CD4-positive, alpha-beta memory T cell (primary cell): ENCODE data around the gene RNF121. TPM values are rescaled to one million over a fixed set of nuclear protein-coding genes. Genes with fewer than 3 reads are reported as not detected.

Source experiments
- CTCF ChIA-PET: fragments of 350-600 bp; sonication (Branson Sonifier 250); formaldehyde crosslinking; loops from one replicate; lab custom pipeline; 2021; ENCODE audit warnings: inconsistent platforms; ENCODE audit not compliant: partially characterized antibody; lab: Charles Lee
- POLR2A ChIA-PET: fragments of 350-600 bp; sonication (Branson Sonifier 250); formaldehyde crosslinking; loops from one replicate; lab custom pipeline; 2021; ENCODE audit not compliant: partially characterized antibody; lab: Charles Lee
- DNase-seq, 5 donors: peaks; one replicate each; pipeline versions ENCODE4 v3.0.0 to v3.0.0-alpha.2; 2020 to 2022; ENCODE audit warnings: mixed read lengths in 1 of 5
- H3K27ac ChIP-seq: one replicate; pipeline ENCODE4 v1.7.0; 2013; ENCODE audit warnings: low read depth, low read length
- H3K27me3 ChIP-seq: 2 replicates; pipeline ENCODE4 v1.7.0; 2013; ENCODE audit warnings: mild to moderate bottlenecking, low read length, moderate library complexity; ENCODE audit not compliant: insufficient read depth
- H3K36me3 ChIP-seq: 2 replicates; pipeline ENCODE4 v1.7.0; 2013; ENCODE audit warnings: mild to moderate bottlenecking, low read length, moderate library complexity; ENCODE audit not compliant: insufficient read depth
- H3K4me1 ChIP-seq: 2 replicates; pipeline ENCODE4 v1.7.0; 2013; ENCODE audit warnings: mild to moderate bottlenecking, low read length, moderate library complexity; ENCODE audit not compliant: insufficient read depth
- H3K4me3 ChIP-seq, 2 donors: one replicate each; pipeline ENCODE4 v1.7.0; 2013; ENCODE audit warnings: low read length in 2 of 2, mild to moderate bottlenecking in 1 of 2
- H3K9me3 ChIP-seq, 2 donors: one replicate each; pipeline ENCODE4 v1.7.0; 2013; ENCODE audit warnings: low read length in 2 of 2, control low read depth in 1 of 2; ENCODE audit not compliant: control insufficient read depth in 1 of 2
- H3K27ac Mint-ChIP-seq, 7 donors: one replicate each; pipeline ENCODE4 v1.8.0; 2020 to 2021; ENCODE audit warnings: mixed read lengths in 7 of 7, mild to moderate bottlenecking in 6 of 7, inconsistent platforms in 3 of 7, moderate library complexity in 3 of 7
- H3K27me3 Mint-ChIP-seq, 2 donors: one replicate each; pipeline ENCODE4 v1.8.0; 2020 to 2021; ENCODE audit warnings: mixed read lengths in 2 of 2
- H3K36me3 Mint-ChIP-seq, 2 donors: one replicate each; pipeline ENCODE4 v1.8.0; 2020 to 2021; ENCODE audit warnings: mixed read lengths in 2 of 2, inconsistent platforms in 1 of 2, mild to moderate bottlenecking in 1 of 2
- H3K4me1 Mint-ChIP-seq, 4 donors: one replicate each; pipeline ENCODE4 v1.8.0; 2020 to 2021; ENCODE audit warnings: mixed read lengths in 4 of 4, mild to moderate bottlenecking in 1 of 4
- H3K4me3 Mint-ChIP-seq, 8 donors: one replicate each; pipeline ENCODE4 v1.8.0; 2020 to 2021; ENCODE audit warnings: mixed read lengths in 8 of 8, mild to moderate bottlenecking in 7 of 8, moderate library complexity in 6 of 8, inconsistent platforms in 3 of 8
- H3K9me3 Mint-ChIP-seq, 8 donors: one replicate each; pipeline ENCODE4 v1.8.0; 2020 to 2021; ENCODE audit warnings: mixed read lengths in 8 of 8, mild to moderate bottlenecking in 5 of 8, inconsistent platforms in 3 of 8, moderate library complexity in 1 of 8
- intact Hi-C: fragments of 100-400 bp; cut with micrococcal nuclease; formaldehyde crosslinking; loops from one replicate; pipeline ENCODE4 v1.15.1; 2023
- polyA plus RNA-seq, 2 donors: library from polyadenylated mRNA; unstranded; fragments of 300-500 nt; fragmentation: Illumina TruSeq; gene quantifications; one replicate each; pipeline ENCODE4 v1.2.3, GENCODE V29; 2021
- total RNA-seq, 2 experiments: library from RNA; stranded (reverse); gene quantifications; one replicate each; pipeline ENCODE4 v1.2.3, GENCODE V29; 2021

Gene RNF121
- total and polyA plus RNA-seq, 4 experiments from 2014 or later = 7.5 to 33.0 (median 18.1) TPM

GRCh38 chr11:72004515-72005346, 75.9 kb downstream of the RNF121 start:
- ChIA-PET POLR2A (interaction anchor here (1.4 kb wide), 1 partner anchor 76 kb away, joined by 4 read pairs; the partner anchor contains the start of genes RNF121 and XNDC1N), CTCF (interaction anchor here (1.3 to 1.5 kb wide), 2 partner anchors 27 to 178 kb away, joined by 3 to 5 read pairs; no protein-coding TSS in a partner anchor)
- no peaks in the 10 kb centered on the region for H3K27me3 ChIP-seq
- H3K9me3 ChIP-seq = no peaks in the 10 kb centered on the region
- H3K36me3 Mint-ChIP-seq = peaks cover 55 to 87% of the 10 kb centered on the region in 2 donors
- H3K4me3 ChIP-seq = no peak overlapping the region
- H3K4me1 ChIP-seq = peaks cover 8% of the 10 kb centered on the region
- no peaks in the 10 kb centered on the region for H3K27me3 Mint-ChIP-seq
- peaks cover 2 to 18% (median 14%) of the 10 kb centered on the region in 4 donors for H3K4me1 Mint-ChIP-seq
- H3K9me3 Mint-ChIP-seq = no peaks in the 10 kb centered on the region
- no peak for DNase-seq
- intact Hi-C loops = no loop called here
- H3K4me3 Mint-ChIP-seq = no peak overlapping the region
- H3K36me3 ChIP-seq = peaks cover 78% of the 10 kb centered on the region
- H3K27ac Mint-ChIP-seq = peak overlapping the region in 2 of 7 donors; percentile 25 to 40
- H3K27ac ChIP-seq = no peak overlapping the region

DNA sequence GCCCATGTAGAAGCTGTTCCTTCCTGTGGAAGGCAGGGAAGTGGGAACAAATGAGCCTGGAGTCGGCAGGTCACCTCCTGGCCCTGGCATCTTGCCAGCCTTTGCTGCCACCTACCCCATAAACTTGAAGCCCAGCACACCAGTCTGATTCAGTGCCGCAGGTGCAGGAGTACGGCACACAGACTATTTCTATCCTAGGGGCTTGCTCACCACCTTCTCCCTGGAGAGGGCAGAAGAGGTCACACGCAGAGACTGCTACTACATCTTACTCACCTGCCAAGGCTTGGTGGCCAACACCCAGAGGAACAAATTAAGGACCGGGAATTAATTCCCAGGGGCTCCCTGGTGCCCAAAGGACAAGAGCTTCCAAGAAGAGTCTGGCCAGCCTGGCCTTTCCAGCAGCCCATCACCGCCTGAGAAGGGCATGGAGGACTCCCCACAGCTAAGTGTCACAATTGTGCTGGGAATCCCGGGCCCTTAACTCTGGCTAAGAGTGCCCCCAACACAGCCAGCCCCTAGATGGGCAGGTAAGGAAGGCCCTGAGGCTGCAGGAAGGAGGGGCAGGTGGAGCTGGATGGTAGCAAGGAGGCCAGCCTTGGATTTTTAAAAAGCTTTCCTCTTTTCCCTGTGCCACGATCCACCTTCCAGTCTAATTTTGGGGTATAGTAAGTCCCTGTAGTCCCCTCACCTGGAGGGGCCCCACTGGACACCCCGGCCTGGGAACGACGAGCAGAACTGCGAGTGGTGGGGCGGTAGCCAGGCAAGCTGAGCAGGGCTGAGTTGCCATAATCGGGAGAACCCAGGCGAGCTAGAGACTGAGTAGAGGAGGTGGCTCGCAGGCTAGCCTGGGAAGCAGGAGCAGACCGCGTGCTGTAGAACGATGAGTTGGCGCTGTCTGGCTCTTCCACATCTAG, 76.8 kb downstream of the RNF121 start:
- Histone ChIP-seq H3K9me3 (no peaks in the 10 kb centered on the region), H3K27ac (no peak overlapping the region), H3K4me3 (no peak overlapping the region), H3K36me3 (peaks cover 86% of the 10 kb centered on the region), H3K27me3 (no peaks in the 10 kb centered on the region), H3K4me1 (no peaks in the 10 kb centered on the region)
- Mint-ChIP-seq H3K4me1 (peaks cover 0 to 9% (median 7%) of the 10 kb centered on the region in 4 donors), H3K4me3 (no peak overlapping the region), H3K9me3 (no peaks in the 10 kb centered on the region), H3K27ac (peak overlapping the region in 3 of 7 donors; percentile 6 to 17 (median 8)), H3K36me3 (peaks cover 55 to 92% of the 10 kb centered on the region in 2 donors), H3K27me3 (no peaks in the 10 kb centered on the region)
- no peak for DNase-seq
- ChIA-PET POLR2A (interaction anchor here (1.4 kb wide), 2 partner anchors 38 to 77 kb away, joined by 3 to 4 read pairs; partner anchors contain the start of genes RNF121 and XNDC1N), CTCF (interaction anchor here (1.3 to 1.5 kb wide), 2 partner anchors 28 to 177 kb away, joined by 3 to 5 read pairs; no protein-coding TSS in a partner anchor)
- intact Hi-C loops = no loop called here

DNA sequence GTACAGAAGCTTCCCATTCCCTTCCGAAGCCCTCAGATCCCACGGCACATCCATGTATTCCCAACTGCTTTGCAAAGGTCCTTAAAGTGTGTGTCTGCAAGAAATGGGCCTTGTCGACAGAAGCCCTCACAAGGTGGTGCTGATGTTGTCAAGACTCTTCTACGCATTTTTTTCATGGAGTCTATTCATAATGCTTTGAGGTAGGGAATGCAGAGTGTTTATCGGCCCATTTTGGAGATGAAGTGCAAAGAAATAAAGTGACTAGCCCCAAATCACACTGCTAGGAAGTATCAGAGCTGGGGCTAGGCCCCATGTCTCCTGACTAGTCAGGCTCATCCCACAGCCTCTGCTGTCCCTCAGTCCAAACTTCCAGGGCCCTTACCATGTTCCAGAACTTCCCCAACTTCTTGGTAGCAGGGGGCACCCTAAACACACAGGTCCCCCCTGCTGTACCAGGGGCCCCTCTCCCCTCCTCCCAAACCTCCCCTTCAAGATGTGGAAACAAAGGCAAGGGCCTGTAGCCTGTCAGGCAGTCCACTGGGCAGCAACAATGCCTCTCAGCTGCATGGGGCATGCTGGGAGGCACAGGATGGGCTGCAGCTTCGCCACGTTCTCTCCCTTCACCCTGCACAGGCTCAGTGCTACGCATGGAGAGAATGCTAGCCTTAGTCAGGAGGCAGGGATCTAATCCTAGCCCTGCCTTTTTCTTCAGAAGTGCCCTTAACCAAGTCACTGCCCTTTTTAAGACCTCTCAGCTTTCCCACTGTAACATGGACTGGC, 77.7 kb downstream of the RNF121 start:
- no peaks in the 10 kb centered on the region for H3K9me3 ChIP-seq
- Mint-ChIP-seq H3K4me3 (no peak overlapping the region), H3K4me1 (peaks cover 0 to 6% (median 5%) of the 10 kb centered on the region in 4 donors), H3K27me3 (no peaks in the 10 kb centered on the region), H3K27ac (peak overlapping the region in 1 of 7 donors; percentile 48), H3K9me3 (no peaks in the 10 kb centered on the region), H3K36me3 (peaks cover 55 to 98% of the 10 kb centered on the region in 2 donors)
- no peak overlapping the region for H3K27ac ChIP-seq
- no peaks in the 10 kb centered on the region for H3K27me3 ChIP-seq
- no peak for DNase-seq
- POLR2A ChIA-PET = interaction anchor here (1.4 kb wide), 2 partner anchors 37 to 78 kb away, joined by 3 to 4 read pairs; partner anchors contain the start of genes RNF121 and XNDC1N
- H3K36me3 ChIP-seq = peaks cover 90% of the 10 kb centered on the region
- CTCF ChIA-PET = interaction anchor here (1.5 kb wide), 1 partner anchor 29 kb away, joined by 5 read pairs; no protein-coding TSS in a partner anchor
- intact Hi-C loops = no loop called here
- H3K4me1 ChIP-seq = no peaks in the 10 kb centered on the region
- no peak overlapping the region for H3K4me3 ChIP-seq

DNA sequence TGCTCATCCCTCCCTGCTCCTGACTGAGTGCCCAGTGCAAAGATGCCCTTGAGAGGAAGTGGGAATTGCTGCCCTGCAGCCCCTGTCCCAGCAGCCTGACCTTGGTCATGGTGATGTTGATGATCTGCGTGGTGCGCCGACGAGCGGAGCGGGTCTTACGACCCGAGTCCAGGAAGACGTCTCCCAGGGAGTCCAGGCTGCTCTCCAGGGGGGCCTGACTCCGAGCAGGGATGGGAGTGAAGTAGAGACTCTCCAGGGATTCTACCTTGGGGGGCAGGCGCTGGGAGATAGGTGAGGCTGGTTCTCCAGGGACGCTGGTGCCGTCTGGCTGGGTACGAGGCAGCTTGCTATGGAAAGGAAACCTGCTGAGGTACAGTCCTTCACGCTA, 78.2 kb downstream of the RNF121 start:
- no peak overlapping the region for H3K4me3 ChIP-seq
- H3K27ac ChIP-seq = no peak overlapping the region
- Mint-ChIP-seq H3K27ac (peak overlapping the region in 1 of 7 donors; percentile 77), H3K36me3 (peaks cover 54 to 96% of the 10 kb centered on the region in 2 donors), H3K27me3 (no peaks in the 10 kb centered on the region), H3K4me3 (no peak overlapping the region), H3K9me3 (no peaks in the 10 kb centered on the region), H3K4me1 (peaks cover under 1 to 2% (median 2%) of the 10 kb centered on the region in 4 donors)
- no peaks in the 10 kb centered on the region for H3K9me3 ChIP-seq
- H3K4me1 ChIP-seq = no peaks in the 10 kb centered on the region
- H3K36me3 ChIP-seq = peaks cover 96% of the 10 kb centered on the region
- ChIA-PET CTCF (interaction anchor here (1.4 kb wide), 1 partner anchor 30 kb away, joined by 3 read pairs; no protein-coding TSS in a partner anchor), POLR2A (no interaction called here)
- H3K27me3 ChIP-seq = no peaks in the 10 kb centered on the region
- intact Hi-C loops = no loop called here
- no peak for DNase-seq

DNA sequence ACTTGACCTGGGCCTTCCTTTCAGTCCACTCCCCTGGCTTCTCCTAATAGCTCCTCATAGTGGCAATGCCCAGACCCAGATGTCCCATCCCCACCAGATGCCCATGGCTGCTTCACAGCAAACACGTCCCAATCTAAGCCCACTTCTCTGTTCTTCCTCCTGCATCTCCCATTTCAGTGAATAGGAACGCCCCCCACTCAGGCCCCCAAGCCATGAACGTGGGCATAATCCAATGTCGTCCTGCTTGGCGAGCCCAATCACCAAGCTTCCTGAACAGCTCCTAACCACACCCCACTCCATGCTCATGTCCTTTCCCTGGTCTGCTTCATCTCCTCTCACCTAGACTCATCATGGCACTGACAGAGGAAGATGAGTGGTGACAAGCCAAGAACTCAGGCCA, 78.7 kb downstream of the RNF121 start:
- Mint-ChIP-seq H3K9me3 (no peaks in the 10 kb centered on the region), H3K4me3 (no peak overlapping the region), H3K36me3 (peaks cover 49 to 93% of the 10 kb centered on the region in 2 donors), H3K4me1 (peaks cover 0 to 2% (median 0%) of the 10 kb centered on the region in 4 donors), H3K27ac (peak overlapping the region in 4 of 7 donors; percentile 14 to 77 (median 62)), H3K27me3 (no peaks in the 10 kb centered on the region)
- CTCF ChIA-PET = interaction anchor here (0.8 to 1.4 kb wide), 2 partner anchors 31 to 84 kb away, joined by 3 read pairs; no protein-coding TSS in a partner anchor
- H3K4me3 ChIP-seq = no peak overlapping the region
- H3K27ac ChIP-seq = no peak overlapping the region
- peaks cover 96% of the 10 kb centered on the region for H3K36me3 ChIP-seq
- H3K27me3 ChIP-seq = no peaks in the 10 kb centered on the region
- intact Hi-C loops = no loop called here
- H3K9me3 ChIP-seq = no peaks in the 10 kb centered on the region
- no peaks in the 10 kb centered on the region for H3K4me1 ChIP-seq
- no peak for DNase-seq
- POLR2A ChIA-PET = no interaction called here

- Histone ChIP-seq H3K27ac (no peak overlapping the region), H3K4me1 (no peaks in the 10 kb centered on the region), H3K27me3 (no peaks in the 10 kb centered on the region), H3K9me3 (no peaks in the 10 kb centered on the region), H3K4me3 (no peak overlapping the region), H3K36me3 (peaks cover 96% of the 10 kb centered on the region)
- DNase-seq = no peak
- Mint-ChIP-seq H3K27me3 (no peaks in the 10 kb centered on the region), H3K4me1 (peaks cover 0 to 4% (median 1%) of the 10 kb centered on the region in 4 donors), H3K27ac (peak overlapping the region in 4 of 7 donors; percentile 3 to 77 (median 58)), H3K4me3 (no peak overlapping the region), H3K9me3 (no peaks in the 10 kb centered on the region), H3K36me3 (peaks cover 45 to 91% of the 10 kb centered on the region in 2 donors)
- POLR2A ChIA-PET = interaction anchor here (1.0 to 1.6 kb wide), 2 partner anchors 9 to 10 kb away, joined by 3 to 4 read pairs; partner anchors contain the start of gene IL18BP
- CTCF ChIA-PET = no interaction called here
- intact Hi-C loops = no loop called here
Observed at GRCh38 chr11:72008728-72009127, 79.9 kb downstream of the RNF121 start.
